Measurements from ENCODE around the gene PFN4.
"Not testable (repeated sequence)": the region's sequence is repeated elsewhere in the genome, so short reads cannot be mapped to it uniquely, and the experiment has no call there.

Gene PFN4

DNA sequence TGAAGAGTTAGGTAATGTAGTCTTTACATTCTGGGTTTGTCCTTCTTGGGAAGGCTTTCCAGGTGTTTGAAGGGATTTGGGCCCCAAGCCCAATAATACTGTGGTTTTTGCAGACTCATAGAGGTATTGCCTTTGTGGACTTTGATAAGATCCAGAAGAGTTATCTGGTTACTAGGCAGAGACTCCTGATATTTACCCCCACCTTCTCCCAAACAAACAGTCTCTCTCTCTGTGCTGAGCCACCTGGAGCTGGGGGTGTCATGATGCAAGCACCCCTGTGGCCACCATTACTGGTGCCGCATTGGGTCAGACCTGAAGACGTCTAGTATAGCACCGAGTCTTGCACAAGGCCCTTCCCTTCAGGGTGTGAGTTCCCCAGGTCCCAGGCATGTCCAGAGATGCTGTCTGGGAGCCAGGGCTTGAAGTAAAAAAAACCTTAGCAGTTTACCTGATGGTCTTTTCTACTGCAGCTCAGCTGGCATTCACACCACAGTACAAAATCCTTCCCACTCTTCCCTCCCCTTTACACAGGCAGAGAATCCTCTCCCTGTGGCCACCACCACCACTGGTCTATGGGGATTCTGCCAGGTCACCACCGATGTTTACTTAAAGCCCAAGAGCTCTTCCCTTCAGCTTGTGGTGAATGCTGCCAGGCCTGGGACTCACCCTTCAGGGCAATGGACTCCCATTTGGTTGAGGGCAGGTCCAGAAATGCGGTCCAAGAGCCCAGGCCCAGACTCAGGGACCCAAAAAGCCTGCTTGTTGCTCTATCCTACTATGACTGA is 29.5 kb upstream of the PFN4 start:
- TF ChIP-seq, protein P1, sequence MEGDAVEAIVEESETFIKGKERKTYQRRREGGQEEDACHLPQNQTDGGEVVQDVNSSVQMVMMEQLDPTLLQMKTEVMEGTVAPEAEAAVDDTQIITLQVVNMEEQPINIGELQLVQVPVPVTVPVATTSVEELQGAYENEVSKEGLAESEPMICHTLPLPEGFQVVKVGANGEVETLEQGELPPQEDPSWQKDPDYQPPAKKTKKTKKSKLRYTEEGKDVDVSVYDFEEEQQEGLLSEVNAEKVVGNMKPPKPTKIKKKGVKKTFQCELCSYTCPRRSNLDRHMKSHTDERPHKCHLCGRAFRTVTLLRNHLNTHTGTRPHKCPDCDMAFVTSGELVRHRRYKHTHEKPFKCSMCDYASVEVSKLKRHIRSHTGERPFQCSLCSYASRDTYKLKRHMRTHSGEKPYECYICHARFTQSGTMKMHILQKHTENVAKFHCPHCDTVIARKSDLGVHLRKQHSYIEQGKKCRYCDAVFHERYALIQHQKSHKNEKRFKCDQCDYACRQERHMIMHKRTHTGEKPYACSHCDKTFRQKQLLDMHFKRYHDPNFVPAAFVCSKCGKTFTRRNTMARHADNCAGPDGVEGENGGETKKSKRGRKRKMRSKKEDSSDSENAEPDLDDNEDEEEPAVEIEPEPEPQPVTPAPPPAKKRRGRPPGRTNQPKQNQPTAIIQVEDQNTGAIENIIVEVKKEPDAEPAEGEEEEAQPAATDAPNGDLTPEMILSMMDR (IDR thresholded peaks at IDR 0.05; ENCODE audit: unreplicated experiment in 3 of 3), result no peak
- Mint-ChIP-seq H3K4me1 (no peaks in the 10 kb centered on the region), H3K9me3 (peaks cover 19% of the 10 kb centered on the region), H3K36me3 (ENCODE audit: low read depth) (peaks cover 46% of the 10 kb centered on the region), H3K27me3 (ENCODE audit: low read depth) (no peaks in the 10 kb centered on the region), H3K4me3 (no peak overlapping the region), H3K27ac (no peak overlapping the region)

DNA sequence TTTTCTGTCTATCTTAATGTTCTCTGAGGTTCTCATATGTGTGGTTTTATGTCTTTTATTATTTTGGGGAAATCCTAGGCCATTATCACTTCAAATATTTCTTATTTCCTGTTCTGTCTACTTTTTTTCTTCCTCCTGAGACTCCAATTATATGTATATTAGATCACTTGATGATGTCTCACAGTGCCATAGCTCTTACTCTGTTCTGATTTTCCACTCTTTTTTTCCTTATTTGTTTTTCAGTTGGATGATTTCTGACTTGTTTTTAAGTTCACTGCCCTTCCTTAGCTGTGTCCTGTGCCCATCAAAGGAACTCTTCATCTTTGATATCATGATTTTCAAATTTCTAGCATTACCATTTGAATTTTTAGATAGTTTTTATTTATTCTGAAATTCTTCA is 24.2 kb upstream of the PFN4 start:
- Mint-ChIP-seq H3K27me3 (ENCODE audit: low read depth) (no peaks in the 10 kb centered on the region), H3K9me3 (peaks cover 40% of the 10 kb centered on the region), H3K36me3 (ENCODE audit: low read depth) (peaks cover 70% of the 10 kb centered on the region), H3K4me1 (no peaks in the 10 kb centered on the region), H3K4me3 (no peak overlapping the region), H3K27ac (no peak overlapping the region)
- TF ChIP-seq, protein P1 (IDR thresholded peaks at IDR 0.05; ENCODE audit: unreplicated experiment in 3 of 3), result no peak

DNA sequence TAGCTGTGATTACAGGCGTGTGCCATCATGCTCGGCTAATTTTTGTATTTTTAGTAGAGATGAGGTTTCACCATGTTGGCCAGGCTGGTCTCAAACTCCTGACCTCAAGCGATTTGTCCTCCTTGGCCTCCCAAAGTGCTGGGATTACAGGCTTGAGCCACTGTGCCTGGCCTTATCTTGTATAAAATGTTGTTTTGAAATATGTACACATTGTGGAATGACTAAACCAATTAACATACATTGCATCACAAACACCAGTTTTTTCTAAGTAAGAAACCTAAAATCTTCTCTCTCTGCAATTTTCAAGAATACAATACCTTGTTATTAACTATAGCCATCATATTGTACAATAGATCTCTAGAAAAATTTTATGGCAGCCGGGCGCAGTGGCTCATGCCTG is 17.2 kb upstream of the PFN4 start:
- not testable (repeated sequence) for H3K9me3 Mint-ChIP-seq; H3K27me3 Mint-ChIP-seq (ENCODE audit: low read depth); H3K4me3 Mint-ChIP-seq; H3K4me1 Mint-ChIP-seq; H3K27ac Mint-ChIP-seq
- peaks cover 45% of the 10 kb centered on the region for H3K36me3 Mint-ChIP-seq (ENCODE audit: low read depth)

DNA sequence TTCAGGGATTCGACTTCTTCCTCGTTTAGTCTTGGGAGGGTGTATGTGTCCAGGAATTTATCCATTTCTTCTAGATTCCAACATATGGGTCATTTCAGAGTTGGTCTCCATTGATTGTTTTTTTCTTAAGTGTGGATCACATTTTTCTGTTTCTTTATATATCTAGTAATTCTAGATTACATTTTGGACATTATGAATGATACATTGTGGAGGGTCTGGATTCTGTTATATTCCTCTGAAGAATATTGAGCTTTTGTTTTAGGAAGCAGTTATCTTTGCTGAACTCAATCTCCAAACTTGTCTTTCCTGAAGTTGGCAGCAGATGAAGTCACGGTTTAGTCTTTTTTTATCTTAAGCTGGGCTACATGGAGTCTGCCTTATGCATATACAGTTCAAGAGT is 9.4 kb upstream of the PFN4 start:
- Mint-ChIP-seq H3K9me3 (peaks cover 26% of the 10 kb centered on the region), H3K4me1 (no peaks in the 10 kb centered on the region)

DNA sequence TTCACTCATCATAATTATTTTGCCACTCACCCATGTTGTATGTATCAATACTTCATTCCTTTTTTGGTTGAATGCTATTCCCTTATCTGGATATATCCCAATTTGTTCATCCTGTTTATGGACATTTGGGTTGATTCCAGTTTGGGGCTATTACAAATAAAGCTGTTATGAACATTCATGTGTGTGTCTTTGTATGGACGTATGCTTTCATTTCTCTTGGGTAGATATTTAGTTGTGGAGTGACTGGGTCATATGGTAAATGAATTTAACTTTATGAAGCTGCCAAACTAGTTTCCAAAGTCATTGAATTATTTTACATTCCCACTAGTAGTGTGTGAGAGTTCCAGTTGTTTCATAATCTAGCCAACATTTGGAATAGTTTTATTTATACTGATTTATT is 2.8 kb upstream of the PFN4 start:
- peaks cover 20% of the 10 kb centered on the region for H3K36me3 Mint-ChIP-seq (ENCODE audit: low read depth)
- peak overlapping the region; percentile 46 to 72 (median 59) for H3K4me3 Mint-ChIP-seq

More for the DNA sequence above, 9.4 kb upstream of the PFN4 start:
- Mint-ChIP-seq H3K4me3 (no peak overlapping the region), H3K36me3 (ENCODE audit: low read depth) (peaks cover 45% of the 10 kb centered on the region), H3K27ac (no peak overlapping the region), H3K27me3 (ENCODE audit: low read depth) (no peaks in the 10 kb centered on the region)
- TF ChIP-seq, protein P1 (IDR thresholded peaks at IDR 0.05; ENCODE audit: unreplicated experiment in 3 of 3), result no peak

DNA sequence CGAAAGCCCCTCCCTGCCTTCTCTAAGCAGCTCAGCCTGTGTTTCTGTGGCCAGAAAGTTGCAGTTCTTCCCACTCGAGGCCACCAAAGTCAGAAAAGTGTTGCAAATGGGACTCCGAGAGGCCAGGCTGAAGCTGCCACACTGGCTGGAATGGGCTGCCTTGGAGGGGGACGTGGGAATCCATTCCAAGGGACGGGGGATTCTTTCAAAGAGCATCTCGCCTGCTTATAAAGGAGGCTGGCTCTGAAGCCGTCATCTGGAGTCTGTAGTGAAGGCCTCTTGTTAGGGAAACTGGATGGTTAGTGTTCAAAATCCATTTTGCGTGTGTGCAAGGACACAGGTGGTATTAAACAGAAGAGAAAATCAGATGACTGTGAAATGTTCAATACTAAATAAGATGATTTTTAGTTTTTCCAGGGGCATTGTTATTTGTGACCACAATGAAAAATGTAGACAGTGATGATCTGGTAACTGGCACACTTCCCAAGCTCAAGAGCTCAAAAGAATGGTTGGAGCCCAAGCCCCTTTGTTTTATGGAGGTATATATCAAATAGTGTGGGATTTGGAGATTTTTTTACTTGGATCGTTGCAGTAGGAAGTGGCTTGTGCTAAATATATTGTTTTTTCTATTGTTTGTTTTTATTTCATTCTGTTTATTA is 917 bp upstream of the PFN4 start:
- Mint-ChIP-seq H3K9me3 (no peaks in the 10 kb centered on the region), H3K4me1 (peaks cover 42% of the 10 kb centered on the region), H3K27me3 (ENCODE audit: low read depth) (no peaks in the 10 kb centered on the region), H3K27ac (peak overlapping the region; percentile 96 to 97 (median 97)), H3K36me3 (ENCODE audit: low read depth) (peaks cover 17% of the 10 kb centered on the region), H3K4me3 (peak overlapping the region; percentile 86 to 91 (median 87))
- TF ChIP-seq, protein P1 (IDR thresholded peaks at IDR 0.05; ENCODE audit: unreplicated experiment in 3 of 3), result no peak

More for the DNA sequence above, 2.8 kb upstream of the PFN4 start:
- Mint-ChIP-seq H3K9me3 (peaks cover 2% of the 10 kb centered on the region), H3K27me3 (ENCODE audit: low read depth) (no peaks in the 10 kb centered on the region), H3K27ac (peak overlapping the region; percentile 60 to 95 (median 88)), H3K4me1 (peaks cover 39% of the 10 kb centered on the region)
- TF ChIP-seq, protein P1 (IDR thresholded peaks at IDR 0.05; ENCODE audit: unreplicated experiment in 3 of 3), result no peak

Data from nephron (organoid).